ENCODE measurements around the gene DNAAF1.

Gene DNAAF1

GRCh38 chr16:84144859-84145639 lies at the start of gene DNAAF1, which contains the start of gene HSDL1:
TSS of gene DNAAF1 (plus strand) at chr16:84145308. CDS start at chr16:84145441, 133 bp downstream.
TSS of gene HSDL1 (minus strand) at chr16:84145177. CDS start at chr16:84131321, 13,856 bp downstream.
- Histone ChIP-seq H3K36me3 (ENCODE audit: control insufficient read depth, insufficient read depth, low read length) (no peaks in the 10 kb centered on the region), H3K9ac (peak within 1 kb of the TSS; percentile 24), H2AFZ (peak within 1 kb of the TSS; percentile 97), H3K79me2 (peaks cover 2% of the 10 kb centered on the region), H3K4me1 (no peaks in the 10 kb centered on the region), H3K4me2 (ENCODE audit: low read length) (peak within 1 kb of the TSS; percentile 98), H3K9me3 (ENCODE audit: control insufficient read depth, low read length) (no peaks in the 10 kb centered on the region), H3K27ac (peak within 1 kb of the TSS; percentile 47), H3K4me3 (ENCODE audit: low read depth, low read length) (peak within 1 kb of the TSS; percentile 73), H3K27me3 (ENCODE audit: control insufficient read depth, insufficient read depth, low read length) (no peaks in the 10 kb centered on the region)
- TF ChIP-seq CTCF (IDR thresholded peaks at IDR 0.05) = peak; percentile 15

GRCh38 chr16:84095466-84095865 lies 49.6 kb upstream of the DNAAF1 start:
- H3K9me3 ChIP-seq (ENCODE audit: control insufficient read depth, low read length) = no peaks in the 10 kb centered on the region
- no peak overlapping the region for H2AFZ ChIP-seq
- no peaks in the 10 kb centered on the region for H3K27me3 ChIP-seq (ENCODE audit: control insufficient read depth, insufficient read depth, low read length)
- no peak overlapping the region for H3K4me3 ChIP-seq (ENCODE audit: low read depth, low read length)
- H3K36me3 ChIP-seq (ENCODE audit: control insufficient read depth, insufficient read depth, low read length) = no peaks in the 10 kb centered on the region
- H3K27ac ChIP-seq = no peak overlapping the region
- no peak overlapping the region for H3K4me2 ChIP-seq (ENCODE audit: low read length)
- H3K4me1 ChIP-seq = no peaks in the 10 kb centered on the region
- no peak for TF ChIP-seq CTCF (IDR thresholded peaks at IDR 0.05)
- no peak overlapping the region for H3K9ac ChIP-seq
- peaks cover 16% of the 10 kb centered on the region for H3K79me2 ChIP-seq

- Histone ChIP-seq H3K27ac (no peak overlapping the region), H3K4me1 (no peaks in the 10 kb centered on the region), H3K27me3 (ENCODE audit: control insufficient read depth, insufficient read depth, low read length) (no peaks in the 10 kb centered on the region), H3K4me2 (ENCODE audit: low read length) (no peak overlapping the region), H3K36me3 (ENCODE audit: control insufficient read depth, insufficient read depth, low read length) (no peaks in the 10 kb centered on the region), H2AFZ (no peak overlapping the region), H3K9ac (no peak overlapping the region), H3K4me3 (ENCODE audit: low read depth, low read length) (no peak overlapping the region), H3K9me3 (ENCODE audit: control insufficient read depth, low read length) (no peaks in the 10 kb centered on the region), H3K79me2 (peaks cover 16% of the 10 kb centered on the region)
- no peak for TF ChIP-seq CTCF (IDR thresholded peaks at IDR 0.05)
These were observed 48.6 kb upstream of the DNAAF1 start for GRCh38 chr16:84096447-84097005.

GRCh38 chr16:84098939-84099338 lies 46.2 kb upstream of the DNAAF1 start:
- Histone ChIP-seq H3K27ac (no peak overlapping the region), H3K4me2 (ENCODE audit: low read length) (no peak overlapping the region), H3K9me3 (ENCODE audit: control insufficient read depth, low read length) (no peaks in the 10 kb centered on the region), H3K27me3 (ENCODE audit: control insufficient read depth, insufficient read depth, low read length) (no peaks in the 10 kb centered on the region), H3K9ac (no peak overlapping the region), H3K36me3 (ENCODE audit: control insufficient read depth, insufficient read depth, low read length) (no peaks in the 10 kb centered on the region), H3K4me1 (no peaks in the 10 kb centered on the region), H2AFZ (no peak overlapping the region), H3K79me2 (peaks cover 16% of the 10 kb centered on the region), H3K4me3 (ENCODE audit: low read depth, low read length) (no peak overlapping the region)
- TF ChIP-seq CTCF (IDR thresholded peaks at IDR 0.05) = no peak
